ENCODE measurements around the gene PCSK9. TPM values are rescaled to one million over a fixed set of nuclear protein-coding genes. Genes with fewer than 3 reads are reported as not detected.

PCSK9 gene
- total and polyA plus RNA-seq, 2 of the 13 experiments (the other 11 are each of a cell fraction or from before 2014, with no cell fraction given), result 33.3 to 80.5 TPM

DNA sequence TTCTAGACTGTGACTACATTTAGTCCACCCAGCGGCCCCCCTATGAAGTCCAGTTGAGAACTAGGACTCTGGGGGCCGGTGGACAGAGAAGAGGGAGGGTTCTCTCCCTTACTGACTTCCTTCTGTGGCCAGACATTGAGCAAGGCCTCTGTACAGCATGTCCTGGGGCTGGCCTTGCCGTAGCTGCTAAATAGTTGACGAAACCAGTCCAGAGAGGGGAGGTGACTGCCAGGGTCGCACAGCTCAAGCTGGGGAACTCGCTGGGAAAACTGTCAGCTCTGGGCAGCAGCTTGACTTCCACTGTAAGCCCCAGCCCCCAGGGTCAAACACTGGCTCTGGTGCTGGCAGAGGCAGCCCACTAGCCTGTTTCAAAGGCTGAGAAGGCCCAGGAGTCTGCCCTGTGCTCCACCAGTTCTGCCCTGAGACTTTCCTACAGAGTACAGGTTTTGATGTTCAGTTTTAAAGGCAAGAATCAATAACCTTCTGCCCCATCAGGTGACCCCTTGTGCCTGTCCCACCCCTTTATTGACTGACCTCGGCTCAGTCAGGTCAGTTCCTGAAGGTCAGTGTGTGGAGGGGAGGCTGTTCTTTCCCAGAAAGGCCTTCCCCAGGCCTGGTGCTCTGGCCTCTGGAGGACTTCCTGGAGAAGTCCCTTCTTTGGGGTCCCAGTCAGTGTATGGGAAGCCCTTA lies 14.1 kb downstream of the PCSK9 start (continued):
- TF ChIP-seq ZNF263 (CRISPR knock-in tag; IDR thresholded peaks at IDR 0.05) (peak; percentile 39; the same call in 1 of the 2 replicates), ZFX (CRISPR knock-in tag; IDR thresholded peaks at IDR 0.05; ENCODE audit: low read depth) (peak; percentile 54; the same call in 1 of the 2 replicates), ZNF331 (CRISPR knock-in tag; IDR thresholded peaks at IDR 0.05) (peak; percentile 14; the same call in 1 of the 2 replicates), RXRB (CRISPR knock-in tag; IDR thresholded peaks at IDR 0.05; ENCODE audit: borderline replicate concordance) (peak; percentile 91), NFKB2 (CRISPR knock-in tag; IDR thresholded peaks at IDR 0.05; ENCODE audit: borderline replicate concordance) (0 out of 2 replicates have a peak, but pooled peaks have one; percentile 18), REL (CRISPR knock-in tag; conservative IDR thresholded peaks at IDR 0.05) (no peak), ZNF30 (CRISPR knock-in tag; IDR thresholded peaks at IDR 0.05) (no peak), RCOR2 (CRISPR knock-in tag; IDR thresholded peaks at IDR 0.05) (0 out of 2 replicates have a peak, but pooled peaks have one; percentile 52), MXI1 (IDR thresholded peaks at IDR 0.05; ENCODE audit: borderline replicate concordance, low read depth, low read length) (no peak), ARNTL (CRISPR knock-in tag; IDR thresholded peaks at IDR 0.05) (peak; percentile 61; the same call in 1 of the 2 replicates), ZNF75D (CRISPR knock-in tag; IDR thresholded peaks at IDR 0.05; ENCODE audit: borderline replicate concordance) (no peak), ZNF296 (CRISPR knock-in tag; conservative IDR thresholded peaks at IDR 0.05) (0 out of 2 replicates have a peak, but pooled peaks have one; percentile 22)
- TF ChIP-seq, protein P1, sequence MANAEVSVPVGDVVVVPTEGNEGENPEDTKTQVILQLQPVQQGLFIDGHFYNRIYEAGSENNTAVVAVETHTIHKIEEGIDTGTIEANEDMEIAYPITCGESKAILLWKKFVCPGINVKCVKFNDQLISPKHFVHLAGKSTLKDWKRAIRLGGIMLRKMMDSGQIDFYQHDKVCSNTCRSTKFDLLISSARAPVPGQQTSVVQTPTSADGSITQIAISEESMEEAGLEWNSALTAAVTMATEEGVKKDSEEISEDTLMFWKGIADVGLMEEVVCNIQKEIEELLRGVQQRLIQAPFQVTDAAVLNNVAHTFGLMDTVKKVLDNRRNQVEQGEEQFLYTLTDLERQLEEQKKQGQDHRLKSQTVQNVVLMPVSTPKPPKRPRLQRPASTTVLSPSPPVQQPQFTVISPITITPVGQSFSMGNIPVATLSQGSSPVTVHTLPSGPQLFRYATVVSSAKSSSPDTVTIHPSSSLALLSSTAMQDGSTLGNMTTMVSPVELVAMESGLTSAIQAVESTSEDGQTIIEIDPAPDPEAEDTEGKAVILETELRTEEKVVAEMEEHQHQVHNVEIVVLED (CRISPR knock-in tag; IDR thresholded peaks at IDR 0.05; ENCODE audit: borderline replicate concordance), result peak; percentile 42; the same call in 1 of the 2 replicates
- TF ChIP-seq, protein P2, sequence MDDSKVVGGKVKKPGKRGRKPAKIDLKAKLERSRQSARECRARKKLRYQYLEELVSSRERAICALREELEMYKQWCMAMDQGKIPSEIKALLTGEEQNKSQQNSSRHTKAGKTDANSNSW (CRISPR knock-in tag; IDR thresholded peaks at IDR 0.05; ENCODE audit: borderline replicate concordance), result no peak
- TF ChIP-seq, protein P3, sequence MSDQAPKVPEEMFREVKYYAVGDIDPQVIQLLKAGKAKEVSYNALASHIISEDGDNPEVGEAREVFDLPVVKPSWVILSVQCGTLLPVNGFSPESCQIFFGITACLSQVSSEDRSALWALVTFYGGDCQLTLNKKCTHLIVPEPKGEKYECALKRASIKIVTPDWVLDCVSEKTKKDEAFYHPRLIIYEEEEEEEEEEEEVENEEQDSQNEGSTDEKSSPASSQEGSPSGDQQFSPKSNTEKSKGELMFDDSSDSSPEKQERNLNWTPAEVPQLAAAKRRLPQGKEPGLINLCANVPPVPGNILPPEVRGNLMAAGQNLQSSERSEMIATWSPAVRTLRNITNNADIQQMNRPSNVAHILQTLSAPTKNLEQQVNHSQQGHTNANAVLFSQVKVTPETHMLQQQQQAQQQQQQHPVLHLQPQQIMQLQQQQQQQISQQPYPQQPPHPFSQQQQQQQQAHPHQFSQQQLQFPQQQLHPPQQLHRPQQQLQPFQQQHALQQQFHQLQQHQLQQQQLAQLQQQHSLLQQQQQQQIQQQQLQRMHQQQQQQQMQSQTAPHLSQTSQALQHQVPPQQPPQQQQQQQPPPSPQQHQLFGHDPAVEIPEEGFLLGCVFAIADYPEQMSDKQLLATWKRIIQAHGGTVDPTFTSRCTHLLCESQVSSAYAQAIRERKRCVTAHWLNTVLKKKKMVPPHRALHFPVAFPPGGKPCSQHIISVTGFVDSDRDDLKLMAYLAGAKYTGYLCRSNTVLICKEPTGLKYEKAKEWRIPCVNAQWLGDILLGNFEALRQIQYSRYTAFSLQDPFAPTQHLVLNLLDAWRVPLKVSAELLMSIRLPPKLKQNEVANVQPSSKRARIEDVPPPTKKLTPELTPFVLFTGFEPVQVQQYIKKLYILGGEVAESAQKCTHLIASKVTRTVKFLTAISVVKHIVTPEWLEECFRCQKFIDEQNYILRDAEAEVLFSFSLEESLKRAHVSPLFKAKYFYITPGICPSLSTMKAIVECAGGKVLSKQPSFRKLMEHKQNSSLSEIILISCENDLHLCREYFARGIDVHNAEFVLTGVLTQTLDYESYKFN (CRISPR knock-in tag; conservative IDR thresholded peaks at IDR 0.05), result peak; percentile 88
- TF ChIP-seq, protein P4, sequence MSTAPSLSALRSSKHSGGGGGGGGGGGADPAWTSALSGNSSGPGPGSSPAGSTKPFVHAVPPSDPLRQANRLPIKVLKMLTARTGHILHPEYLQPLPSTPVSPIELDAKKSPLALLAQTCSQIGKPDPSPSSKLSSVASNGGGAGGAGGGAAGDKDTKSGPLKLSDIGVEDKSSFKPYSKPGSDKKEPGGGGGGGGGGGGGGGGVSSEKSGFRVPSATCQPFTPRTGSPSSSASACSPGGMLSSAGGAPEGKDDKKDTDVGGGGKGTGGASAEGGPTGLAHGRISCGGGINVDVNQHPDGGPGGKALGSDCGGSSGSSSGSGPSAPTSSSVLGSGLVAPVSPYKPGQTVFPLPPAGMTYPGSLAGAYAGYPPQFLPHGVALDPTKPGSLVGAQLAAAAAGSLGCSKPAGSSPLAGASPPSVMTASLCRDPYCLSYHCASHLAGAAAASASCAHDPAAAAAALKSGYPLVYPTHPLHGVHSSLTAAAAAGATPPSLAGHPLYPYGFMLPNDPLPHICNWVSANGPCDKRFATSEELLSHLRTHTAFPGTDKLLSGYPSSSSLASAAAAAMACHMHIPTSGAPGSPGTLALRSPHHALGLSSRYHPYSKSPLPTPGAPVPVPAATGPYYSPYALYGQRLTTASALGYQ (CRISPR knock-in tag; IDR thresholded peaks at IDR 0.05), result 0 out of 2 replicates have a peak, but pooled peaks have one; percentile 26
